Mesendoderm (in vitro differentiated cells): ENCODE measurements around the gene BPI.
A peak's percentile ranks its signal among the peaks of the same experiment; 100 is the strongest.

Experiments used
- DNase-seq: peaks from one replicate; pipeline ENCODE4 v3.0.0; 2013
- H2AK5ac ChIP-seq: 2 replicates; pipeline ENCODE4 v1.6.1; 2013; ENCODE audit warnings: low read length, inconsistent platforms
- H2BK120ac ChIP-seq: 2 replicates; pipeline ENCODE4 v1.6.1; 2013; ENCODE audit warnings: low read depth, mild to moderate bottlenecking, low read length, moderate library complexity, mixed read lengths
- H2BK15ac ChIP-seq: replicated peaks from 2 replicates; pipeline ENCODE4 v1.6.1; 2013; ENCODE audit warnings: low read depth, mild to moderate bottlenecking, moderate library complexity
- H2BK5ac ChIP-seq: 2 replicates; pipeline ENCODE4 v1.6.1; 2013; ENCODE audit warnings: low read length, inconsistent platforms
- H3K18ac ChIP-seq: 2 replicates; pipeline ENCODE4 v1.6.1; 2013; ENCODE audit warnings: mild to moderate bottlenecking, low read length, mixed read lengths
- H3K23ac ChIP-seq: one replicate; pipeline ENCODE4 v1.6.1; 2013; ENCODE audit warnings: low read length
- H3K27ac ChIP-seq: 2 replicates; pipeline ENCODE4 v1.5.1; 2013; ENCODE audit warnings: low read depth, mild to moderate bottlenecking, inconsistent platforms, low read length, moderate library complexity
- H3K27me3 ChIP-seq: 2 replicates; pipeline ENCODE4 v1.6.1; 2013; ENCODE audit warnings: low read length, control low read depth, mild to moderate bottlenecking, inconsistent platforms; ENCODE audit not compliant: insufficient read depth, poor library complexity
- H3K36me3 ChIP-seq: 2 replicates; pipeline ENCODE4 v1.6.1; 2013; ENCODE audit warnings: low read length, inconsistent platforms; ENCODE audit not compliant: control insufficient read depth, insufficient read depth
- H3K4ac ChIP-seq: one replicate; pipeline ENCODE4 v1.6.1; 2013; ENCODE audit warnings: low read depth, mild to moderate bottlenecking, low read length, moderate library complexity
- H3K4me1 ChIP-seq: 2 replicates; pipeline ENCODE4 v1.6.1; 2013; ENCODE audit warnings: low read depth, low read length, inconsistent platforms; ENCODE audit not compliant: control insufficient read depth
- H3K4me2 ChIP-seq: 2 replicates; pipeline ENCODE4 v1.6.1; 2013; ENCODE audit warnings: low read length
- H3K4me3 ChIP-seq: 2 replicates; pipeline ENCODE4 v1.5.1; 2013; ENCODE audit warnings: mild to moderate bottlenecking, low read length
- H3K56ac ChIP-seq: one replicate; pipeline ENCODE4 v1.6.1; 2013; ENCODE audit warnings: low read length
- H3K79me1 ChIP-seq: 2 replicates; pipeline ENCODE4 v1.6.1; 2013; ENCODE audit warnings: low read length, inconsistent platforms
- H3K79me2 ChIP-seq: 2 replicates; pipeline ENCODE4 v1.6.1; 2013; ENCODE audit warnings: mild to moderate bottlenecking, low read length; ENCODE audit not compliant: control insufficient read depth, insufficient read depth
- H3K9ac ChIP-seq: 2 replicates; pipeline ENCODE4 v1.6.1; 2013; ENCODE audit warnings: low read length, inconsistent platforms
- H4K5ac ChIP-seq: one replicate; pipeline ENCODE4 v1.6.1; 2013; ENCODE audit warnings: low read length
- H4K8ac ChIP-seq: one replicate; pipeline ENCODE4 v1.6.1; 2013; ENCODE audit warnings: low read depth, mild to moderate bottlenecking, control low read depth, low read length, moderate library complexity
- WGBS: extraction: QIAGEN DNeasy Blood & Tissue Kit; methylation state at CpG from one replicate; pipeline ENCODE4 v1.1.7; 2013; ENCODE audit warnings: low lambda C conversion rate, missing lambda C conversion rate; ENCODE audit not compliant: insufficient coverage; ENCODE audit errors: extremely low coverage; 5-methylcytosine and 5-hydroxymethylcytosine counted together

BPI gene

DNA sequence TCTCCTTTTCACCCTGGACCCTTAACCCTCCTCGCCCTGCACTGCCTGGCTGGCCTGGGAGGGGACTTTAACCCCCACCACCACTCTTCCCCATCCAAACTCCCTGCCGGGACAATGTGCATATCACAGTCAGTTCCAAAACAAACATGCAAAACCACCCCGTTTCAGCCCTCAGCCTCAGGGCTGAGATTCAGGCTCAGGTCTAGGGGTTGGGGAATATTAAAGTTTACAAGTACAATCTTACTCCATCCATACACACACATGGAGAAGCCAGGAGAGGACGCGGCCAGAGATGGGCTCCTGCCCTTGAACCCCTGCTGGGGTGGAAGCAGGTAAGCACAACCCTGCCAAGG lies 44.0 kb upstream of the BPI start:
- Histone ChIP-seq H2BK5ac (no peak overlapping the region), H3K4ac (no peak overlapping the region), H3K79me1 (no peaks in the 10 kb centered on the region), H3K27ac (no peak overlapping the region), H3K36me3 (no peaks in the 10 kb centered on the region), H3K4me2 (peak overlapping the region; percentile 44), H2BK120ac (no peak overlapping the region), H4K8ac (no peak overlapping the region), H3K9ac (no peak overlapping the region), H3K23ac (no peak overlapping the region), H3K4me3 (no peak overlapping the region), H3K27me3 (no peaks in the 10 kb centered on the region), H3K18ac (no peak overlapping the region), H3K4me1 (no peaks in the 10 kb centered on the region), H3K56ac (no peak overlapping the region), H2AK5ac (no peak overlapping the region), H2BK15ac (no peak overlapping the region), H4K5ac (no peak overlapping the region), H3K79me2 (no peaks in the 10 kb centered on the region)
- no CpG with 5 or more reads among the region's 5 CpGs for WGBS
- no peak for DNase-seq

DNA sequence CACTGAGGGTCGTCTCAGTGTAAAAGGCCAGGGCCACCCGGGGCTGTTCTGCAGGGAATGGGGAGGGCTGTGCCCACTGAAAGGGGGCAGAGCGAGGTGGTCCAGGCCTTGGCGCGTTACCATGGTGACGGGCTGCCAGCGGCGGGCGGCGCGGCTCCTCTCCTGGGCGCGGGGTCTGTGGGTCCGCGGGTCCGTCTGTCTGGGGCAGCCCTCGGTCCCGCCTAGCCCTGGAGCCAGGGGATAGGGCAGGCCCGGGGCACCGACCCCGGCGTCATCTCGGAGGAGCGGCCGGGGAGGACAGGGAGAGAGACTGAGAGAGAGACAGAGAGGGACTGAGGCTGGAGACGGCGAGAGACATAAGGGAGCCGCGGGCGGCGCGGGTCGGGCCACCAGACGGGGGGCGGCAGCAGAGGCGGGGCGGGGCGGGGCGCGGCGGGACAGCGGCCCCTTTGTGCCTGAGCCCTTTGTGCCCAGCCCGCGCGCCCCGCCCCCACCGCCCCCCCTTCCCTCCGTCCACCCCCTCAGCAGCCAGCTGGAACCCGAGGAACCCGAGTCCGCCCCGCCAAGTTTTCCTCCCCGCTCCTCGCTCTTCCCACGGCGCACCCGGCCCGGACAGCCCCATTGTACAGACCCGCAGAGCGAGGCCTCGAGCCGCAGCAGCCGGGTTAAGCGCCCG lies 43.4 kb upstream of the BPI start, which contains the start of gene KIAA1755:
KIAA1755 (minus strand) TSS at position 358 of the 676 bp plus-strand sequence; CDS start at position 123, 235 bp downstream.
- WGBS: no CpG with 5 or more reads among the region's 65 CpGs
- Histone ChIP-seq H3K9ac (no peak within 1 kb of the TSS), H3K18ac (no peak within 1 kb of the TSS), H3K79me2 (no peaks in the 10 kb centered on the region), H3K23ac (no peak within 1 kb of the TSS), H2BK15ac (no peak within 1 kb of the TSS), H3K4me2 (peak within 1 kb of the TSS; percentile 44), H3K27ac (no peak within 1 kb of the TSS), H3K4ac (no peak within 1 kb of the TSS), H2BK5ac (no peak within 1 kb of the TSS), H3K36me3 (no peaks in the 10 kb centered on the region), H3K4me1 (no peaks in the 10 kb centered on the region), H2BK120ac (no peak within 1 kb of the TSS), H3K56ac (no peak within 1 kb of the TSS), H4K5ac (no peak within 1 kb of the TSS), H3K79me1 (no peaks in the 10 kb centered on the region), H2AK5ac (no peak within 1 kb of the TSS), H3K27me3 (no peaks in the 10 kb centered on the region), H4K8ac (no peak within 1 kb of the TSS), H3K4me3 (no peak within 1 kb of the TSS)
- DNase-seq: no peak

DNA sequence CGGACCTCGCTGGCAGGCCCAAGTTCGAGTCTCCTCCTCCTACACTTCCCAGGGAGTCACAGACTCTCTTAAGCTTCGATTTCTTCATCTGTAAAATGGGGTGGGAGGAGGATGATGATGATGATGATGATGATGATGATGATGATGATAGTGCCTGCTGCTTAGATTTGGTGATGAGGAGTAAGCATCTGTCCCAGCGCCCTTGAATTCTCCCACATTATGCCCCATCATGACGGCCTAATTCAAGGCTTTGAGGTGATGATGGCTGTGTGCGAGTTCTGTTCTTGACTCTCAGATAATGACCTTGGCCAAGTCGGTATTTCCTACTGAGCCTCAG lies 42.9 kb upstream of the BPI start:
- Histone ChIP-seq H4K5ac (no peak overlapping the region), H3K36me3 (no peaks in the 10 kb centered on the region), H3K27me3 (no peaks in the 10 kb centered on the region), H3K4ac (no peak overlapping the region), H3K79me1 (no peaks in the 10 kb centered on the region), H3K4me3 (no peak overlapping the region), H3K23ac (no peak overlapping the region), H3K18ac (no peak overlapping the region), H3K79me2 (no peaks in the 10 kb centered on the region), H3K4me1 (no peaks in the 10 kb centered on the region), H3K27ac (no peak overlapping the region), H4K8ac (no peak overlapping the region), H2BK5ac (no peak overlapping the region), H2BK120ac (no peak overlapping the region), H2AK5ac (no peak overlapping the region), H3K9ac (no peak overlapping the region), H2BK15ac (no peak overlapping the region), H3K56ac (no peak overlapping the region), H3K4me2 (no peak overlapping the region)
- no CpG with 5 or more reads among the region's 8 CpGs for WGBS
- no peak for DNase-seq

DNA sequence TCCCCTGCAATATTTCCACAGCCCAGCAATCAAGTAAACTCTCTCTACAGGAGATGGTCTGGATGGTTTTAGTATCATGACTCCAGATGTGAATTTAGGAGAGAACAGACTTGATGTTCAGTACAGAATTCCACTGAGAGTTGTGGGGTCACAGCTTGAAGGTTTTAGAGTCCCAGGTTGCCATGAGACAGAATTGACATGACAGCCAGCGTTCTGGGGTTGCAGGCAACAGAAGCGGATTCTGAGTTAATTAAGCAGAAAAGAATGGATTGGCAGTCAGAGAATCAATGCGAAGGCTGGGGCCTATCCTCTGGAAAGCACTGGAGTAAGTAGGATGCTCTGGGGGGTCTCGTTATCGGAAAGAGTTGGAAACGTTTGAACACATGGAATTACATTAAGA lies 41.0 kb upstream of the BPI start:
- Histone ChIP-seq H4K8ac (no peak overlapping the region), H3K18ac (no peak overlapping the region), H3K4me2 (no peak overlapping the region), H3K56ac (no peak overlapping the region), H3K9ac (no peak overlapping the region), H4K5ac (no peak overlapping the region), H2AK5ac (no peak overlapping the region), H3K79me2 (no peaks in the 10 kb centered on the region), H3K27me3 (no peaks in the 10 kb centered on the region), H3K4me1 (no peaks in the 10 kb centered on the region), H3K36me3 (no peaks in the 10 kb centered on the region), H2BK120ac (no peak overlapping the region), H3K4me3 (no peak overlapping the region), H2BK5ac (no peak overlapping the region), H3K27ac (no peak overlapping the region), H3K23ac (no peak overlapping the region), H3K4ac (no peak overlapping the region), H3K79me1 (no peaks in the 10 kb centered on the region), H2BK15ac (no peak overlapping the region)
- no peak for DNase-seq
- WGBS: no CpG with 5 or more reads among the region's 6 CpGs

DNA sequence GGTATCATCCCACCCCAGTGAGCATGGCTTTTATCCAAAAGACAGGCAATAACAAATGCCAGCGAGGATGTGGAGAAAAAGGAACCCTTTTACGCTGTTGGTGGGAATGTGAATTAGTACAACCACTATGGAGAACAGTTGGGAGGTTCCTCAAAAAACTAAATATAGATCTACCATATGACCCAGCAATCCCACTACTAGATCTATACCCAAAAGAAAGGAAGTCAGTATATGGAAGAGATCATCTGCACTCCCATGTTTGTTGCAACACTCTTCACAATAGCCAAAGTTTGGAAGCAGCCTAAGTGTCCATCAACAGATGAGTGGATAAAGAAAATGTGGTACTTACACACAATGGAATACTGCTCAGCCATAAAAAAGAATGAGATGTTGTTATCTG lies 37.5 kb upstream of the BPI start:
- Histone ChIP-seq H3K36me3 (no peaks in the 10 kb centered on the region), H3K9ac (no peak overlapping the region), H2BK15ac (no peak overlapping the region), H3K79me2 (no peaks in the 10 kb centered on the region), H3K79me1 (no peaks in the 10 kb centered on the region), H3K4me2 (no peak overlapping the region), H2BK5ac (no peak overlapping the region), H3K4me1 (no peaks in the 10 kb centered on the region), H2AK5ac (no peak overlapping the region), H3K18ac (no peak overlapping the region), H3K27ac (no peak overlapping the region), H4K8ac (no peak overlapping the region), H3K27me3 (no peaks in the 10 kb centered on the region), H3K4ac (no peak overlapping the region), H4K5ac (no peak overlapping the region), H3K4me3 (no peak overlapping the region), H3K23ac (no peak overlapping the region), H3K56ac (no peak overlapping the region), H2BK120ac (no peak overlapping the region)
- no CpG with 5 or more reads among the region's 2 CpGs for WGBS
- DNase-seq: no peak

DNA sequence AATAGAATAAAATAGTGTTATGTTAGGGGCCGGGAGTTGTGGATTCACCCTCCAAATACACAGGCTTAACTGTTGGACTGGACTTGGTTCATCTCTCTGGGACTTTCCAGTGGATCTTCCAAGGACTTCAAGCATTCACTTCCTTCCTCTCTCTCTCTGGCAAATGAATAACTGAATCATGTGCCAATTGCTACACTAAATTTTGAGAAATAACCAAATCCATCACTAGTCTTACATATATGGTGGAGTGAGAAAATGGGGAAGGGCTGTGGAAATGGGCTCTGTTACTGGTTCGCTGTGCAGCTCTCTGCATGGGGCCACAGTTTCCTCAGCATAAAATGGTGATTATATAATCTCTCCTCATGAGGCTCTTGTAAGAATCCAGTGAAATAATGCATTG lies 36.7 kb upstream of the BPI start:
- H2BK120ac ChIP-seq: no peak overlapping the region
- no peak overlapping the region for H2BK5ac ChIP-seq
- no peaks in the 10 kb centered on the region for H3K79me2 ChIP-seq
- H3K79me1 ChIP-seq: no peaks in the 10 kb centered on the region
- no peaks in the 10 kb centered on the region for H3K27me3 ChIP-seq
- H3K56ac ChIP-seq: no peak overlapping the region
- no peak overlapping the region for H3K23ac ChIP-seq
- H4K8ac ChIP-seq: no peak overlapping the region
- no peak overlapping the region for H4K5ac ChIP-seq
- H3K9ac ChIP-seq: no peak overlapping the region
- H3K4ac ChIP-seq: no peak overlapping the region
- no CpG with 5 or more reads among the region's 2 CpGs for WGBS
- no peak for DNase-seq
- H3K4me2 ChIP-seq: no peak overlapping the region
- H2BK15ac ChIP-seq: no peak overlapping the region
- H3K4me3 ChIP-seq: no peak overlapping the region
- H3K4me1 ChIP-seq: no peaks in the 10 kb centered on the region
- H2AK5ac ChIP-seq: no peak overlapping the region
- H3K36me3 ChIP-seq: no peaks in the 10 kb centered on the region
- no peak overlapping the region for H3K27ac ChIP-seq
- no peak overlapping the region for H3K18ac ChIP-seq
